ENCODE results near the gene SURF2. TPM values are rescaled to one million over a fixed set of nuclear protein-coding genes. Genes with fewer than 3 reads are reported as not detected.

Gene SURF2
- total and polyA plus RNA-seq, 7 donors = 10.2 to 32.3 (median 18.5) TPM

DNA sequence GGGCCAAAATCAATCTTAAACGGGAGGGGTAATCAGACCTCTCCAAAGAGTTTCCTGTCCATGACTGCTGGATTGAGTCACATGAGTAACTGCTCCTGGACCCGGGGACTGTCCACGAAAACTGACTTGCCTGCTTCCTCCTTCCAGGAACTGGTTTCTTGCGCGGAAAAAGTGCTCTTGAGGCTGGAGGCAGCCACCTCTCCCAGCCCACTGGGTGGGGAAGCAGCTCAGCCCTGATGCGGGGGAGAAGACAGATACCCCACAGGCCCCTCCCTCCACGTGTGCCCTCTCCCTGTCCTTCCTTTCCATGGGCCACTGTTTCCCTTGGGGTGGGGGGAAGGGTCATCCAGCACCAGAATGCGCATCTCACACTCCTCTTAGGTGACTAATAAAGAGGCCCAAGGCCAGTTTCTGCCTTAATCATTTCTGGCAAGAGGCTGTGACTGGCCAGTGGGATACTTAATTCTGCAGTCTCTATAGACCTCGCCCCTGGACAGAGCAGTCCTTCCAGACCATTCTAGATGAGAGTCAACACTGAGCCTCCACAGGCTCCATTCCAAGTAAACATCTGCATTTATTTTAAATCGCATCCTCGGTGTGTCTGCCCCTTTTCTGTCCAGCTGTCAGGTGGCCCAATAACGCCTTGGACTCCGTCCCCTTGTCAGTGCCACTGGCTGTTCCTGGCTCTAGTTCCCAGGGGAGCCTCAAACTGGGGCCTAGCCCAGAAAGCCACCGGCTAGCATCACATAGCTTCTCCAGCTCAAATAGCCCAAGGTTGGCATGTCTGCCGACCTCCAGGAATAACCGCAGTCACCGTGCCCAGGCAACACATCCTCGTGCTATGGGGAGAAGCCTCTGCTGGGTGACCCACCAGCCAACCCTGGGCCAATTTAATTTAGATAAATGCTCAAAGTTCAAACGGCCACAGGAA is 49.4 kb downstream of the SURF2 start:
- 84 to 85% methylated on average over 19 of the region's 19 CpGs for WGBS, 2 donors
- Histone ChIP-seq H3K9me3 (no peaks in the 10 kb centered on the region), H3K4me3 (no peak overlapping the region), H3K36me3 (peaks cover 6 to 63% (median 34%) of the 10 kb centered on the region in 4 donors), H3K4me1 (no peaks in the 10 kb centered on the region), H3K27ac (no peak overlapping the region), H3K27me3 (no peaks in the 10 kb centered on the region)
- DNase-seq = no peak
- TF ChIP-seq POLR2A (IDR thresholded peaks at IDR 0.05) = no peak
- intact Hi-C loops (cut with DNase I) = no loop called here

DNA sequence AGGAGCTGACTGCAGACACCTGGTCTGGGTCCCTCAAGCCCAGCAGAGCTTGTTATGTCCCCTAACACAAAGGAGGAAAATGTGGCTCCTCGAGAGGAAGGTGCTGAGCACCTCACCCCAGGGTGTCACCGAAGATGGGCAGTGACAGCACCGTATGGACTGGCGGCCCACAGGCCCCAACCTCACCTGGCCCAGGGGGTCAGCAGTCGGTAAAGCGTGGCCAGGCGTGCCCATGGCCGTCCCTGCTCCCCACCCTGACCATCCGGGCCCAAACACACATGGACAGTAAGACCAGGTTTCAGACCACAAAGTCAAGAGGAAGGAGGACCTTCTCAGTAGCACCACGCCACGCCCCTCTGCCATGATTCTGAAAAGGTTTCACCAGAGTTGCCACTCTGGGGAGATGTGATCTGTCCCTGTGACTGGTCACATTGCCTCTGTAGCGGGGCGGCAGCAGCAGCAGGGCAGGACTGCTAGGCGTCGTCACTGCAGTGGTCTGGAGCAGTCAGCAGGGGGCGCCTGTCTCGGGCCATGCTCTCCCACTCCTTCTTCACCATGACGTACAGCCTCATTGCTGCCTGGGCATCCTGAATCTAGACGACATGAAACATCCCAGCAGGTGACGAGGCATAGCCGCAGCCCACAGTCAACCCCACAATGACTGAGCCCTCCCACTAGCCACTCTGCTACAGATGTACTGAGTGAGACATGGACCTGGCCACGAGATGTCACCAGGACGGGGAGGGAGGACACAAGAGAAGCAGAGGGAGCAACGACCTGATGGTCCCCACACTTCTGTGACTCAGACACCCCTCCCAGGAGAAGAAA is 50.3 kb downstream of the SURF2 start:
- no peak overlapping the region for H3K27ac ChIP-seq
- WGBS, 2 donors = 48 to 57% methylated on average over 24 of the region's 24 CpGs
- H3K4me1 ChIP-seq = no peaks in the 10 kb centered on the region
- no peak overlapping the region for H3K4me3 ChIP-seq
- no peaks in the 10 kb centered on the region for H3K27me3 ChIP-seq
- DNase-seq = peak; percentile 85
- peaks cover 12 to 72% (median 43%) of the 10 kb centered on the region in 4 donors for H3K36me3 ChIP-seq
- intact Hi-C loops (cut with DNase I) = loop anchor here (1.0 kb wide), 1 partner anchor 80 kb away; no protein-coding TSS in a partner anchor
- no peaks in the 10 kb centered on the region for H3K9me3 ChIP-seq
- TF ChIP-seq, protein P1, sequence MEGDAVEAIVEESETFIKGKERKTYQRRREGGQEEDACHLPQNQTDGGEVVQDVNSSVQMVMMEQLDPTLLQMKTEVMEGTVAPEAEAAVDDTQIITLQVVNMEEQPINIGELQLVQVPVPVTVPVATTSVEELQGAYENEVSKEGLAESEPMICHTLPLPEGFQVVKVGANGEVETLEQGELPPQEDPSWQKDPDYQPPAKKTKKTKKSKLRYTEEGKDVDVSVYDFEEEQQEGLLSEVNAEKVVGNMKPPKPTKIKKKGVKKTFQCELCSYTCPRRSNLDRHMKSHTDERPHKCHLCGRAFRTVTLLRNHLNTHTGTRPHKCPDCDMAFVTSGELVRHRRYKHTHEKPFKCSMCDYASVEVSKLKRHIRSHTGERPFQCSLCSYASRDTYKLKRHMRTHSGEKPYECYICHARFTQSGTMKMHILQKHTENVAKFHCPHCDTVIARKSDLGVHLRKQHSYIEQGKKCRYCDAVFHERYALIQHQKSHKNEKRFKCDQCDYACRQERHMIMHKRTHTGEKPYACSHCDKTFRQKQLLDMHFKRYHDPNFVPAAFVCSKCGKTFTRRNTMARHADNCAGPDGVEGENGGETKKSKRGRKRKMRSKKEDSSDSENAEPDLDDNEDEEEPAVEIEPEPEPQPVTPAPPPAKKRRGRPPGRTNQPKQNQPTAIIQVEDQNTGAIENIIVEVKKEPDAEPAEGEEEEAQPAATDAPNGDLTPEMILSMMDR (IDR thresholded peaks at IDR 0.05) = peak; percentile 82 to 92 (median 89)
- no peak for TF ChIP-seq POLR2AphosphoS5 (IDR thresholded peaks at IDR 0.05)

DNA sequence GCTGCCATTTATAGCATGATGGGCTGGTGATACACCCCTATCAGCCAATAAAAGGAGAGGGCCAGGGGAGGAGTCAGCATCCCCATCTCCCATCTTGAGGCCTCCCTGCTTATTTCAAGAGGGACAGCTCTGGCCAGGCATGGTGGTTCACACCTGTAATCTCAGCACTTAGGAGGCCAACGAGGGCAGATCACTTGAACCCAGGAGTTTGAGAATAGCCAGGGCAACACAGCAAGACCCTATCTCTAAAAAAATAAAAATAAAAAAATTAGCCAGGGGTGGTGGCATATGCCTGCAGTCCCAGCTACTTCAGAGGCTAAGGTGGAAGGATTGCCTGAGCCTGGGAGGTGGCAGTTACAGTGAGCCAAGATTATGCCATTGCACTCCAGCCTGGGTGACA is 51.7 kb downstream of the SURF2 start:
- TF ChIP-seq, protein P1 (IDR thresholded peaks at IDR 0.05) = no peak
- TF ChIP-seq POLR2A (IDR thresholded peaks at IDR 0.05) = no peak
- no peak for TF ChIP-seq EP300 (IDR thresholded peaks at IDR 0.05)
- TF ChIP-seq POLR2AphosphoS5 (IDR thresholded peaks at IDR 0.05) = no peak
- peaks cover 12 to 85% (median 53%) of the 10 kb centered on the region in 4 donors for H3K36me3 ChIP-seq
- 94 to 95% methylated on average over 1 of the region's 1 CpG for WGBS, 2 donors

More for the DNA sequence above, 51.7 kb downstream of the SURF2 start:
- no peak for DNase-seq
- Histone ChIP-seq H3K4me1 (no peaks in the 10 kb centered on the region), H3K27ac (no peak overlapping the region), H3K4me3 (no peak overlapping the region), H3K27me3 (no peaks in the 10 kb centered on the region), H3K9me3 (no peaks in the 10 kb centered on the region)
- intact Hi-C loops (cut with DNase I) = no loop called here

Small RNA genes lying within 50 kb of the gene (small RNA-seq; reads per million reads assigned to genes)
- gene RF00019 (0 reads per million in 3 donors), gene SNORD24 (0 reads per million in 3 donors), gene SNORD36A (0 reads per million in 3 donors), gene SNORD36B (0 reads per million in 3 donors), gene SNORD36C (0 reads per million in 3 donors)

Other genes starting within 250 kb of the SURF2 start
- 10 to 100 TPM; 35.2 to 52.7 (median 39.6) TPM for gene RALGDS, start 235.3 kb upstream of the SURF2 start, total RNA-seq
- 10 to 100 TPM; 27.6 to 49.7 (median 32.1) TPM for gene RALGDS, start 235.3 kb upstream of the SURF2 start, polyA plus RNA-seq
- gene GBGT1, start 192.6 kb upstream of the SURF2 start, total RNA-seq = 10 to 100 TPM in 3 of 4 donors, 1 to 10 TPM in 1; 8.9 to 31.1 (median 19.2) TPM
- gene GBGT1, start 192.6 kb upstream of the SURF2 start, polyA plus RNA-seq = 1 to 10 TPM; 4.2 to 9.9 (median 5.4) TPM
- not detected for gene OBP2B, start 147.3 kb upstream of the SURF2 start, total RNA-seq
- gene OBP2B, start 147.3 kb upstream of the SURF2 start, polyA plus RNA-seq = not detected
- gene ABO, start 81.3 kb upstream of the SURF2 start, total RNA-seq = 1 to 10 TPM in 2 of 4 donors, under 1 TPM in 2; 0.36 to 1.5 (median 1.0) TPM
- 10 to 100 TPM; 15.0 to 27.3 (median 24.5) TPM for gene ABO, start 81.3 kb upstream of the SURF2 start, polyA plus RNA-seq
- 10 to 100 TPM; 13.9 to 20.1 (median 16.2) TPM for gene SURF6, start 20.4 kb upstream of the SURF2 start, total RNA-seq
- gene SURF6, start 20.4 kb upstream of the SURF2 start, polyA plus RNA-seq = 10 to 100 TPM; 22.8 to 43.1 (median 24.3) TPM
- 10 to 100 TPM; 17.2 to 31.3 (median 28.4) TPM for gene MED22, start 8.4 kb upstream of the SURF2 start, total RNA-seq
- 10 to 100 TPM in 2 of 3 donors, 1 to 10 TPM in 1; 8.4 to 23.7 (median 11.8) TPM for gene MED22, start 8.4 kb upstream of the SURF2 start, polyA plus RNA-seq
- 1,000 to 10,000 TPM; 2,027 to 2,561 (median 2,271) TPM for gene RPL7A, start 8.3 kb upstream of the SURF2 start, total RNA-seq
- 1,000 to 10,000 TPM; 2,364 to 4,020 (median 2,962) TPM for gene RPL7A, start 8.3 kb upstream of the SURF2 start, polyA plus RNA-seq
- 10 to 100 TPM; 33.8 to 98.7 (median 75.7) TPM for gene SURF1, start 63 bp upstream of the SURF2 start, total RNA-seq
- 10 to 100 TPM; 54.1 to 79.3 (median 59.0) TPM for gene SURF1, start 63 bp upstream of the SURF2 start, polyA plus RNA-seq
- 10 to 100 TPM; 73.4 to 88.8 (median 84.3) TPM for gene SURF4, start 19.5 kb downstream of the SURF2 start, total RNA-seq
- 100 to 1,000 TPM in 1 of 3 donors, 10 to 100 TPM in 2; 17.4 to 190 (median 31.2) TPM for gene SURF4, start 19.5 kb downstream of the SURF2 start, polyA plus RNA-seq
- 1 to 10 TPM in 2 of 4 donors, under 1 TPM in 1, not detected in 1; 0.49 to 8.3 (median 2.1) TPM for gene STKLD1, start 19.8 kb downstream of the SURF2 start, total RNA-seq
- gene STKLD1, start 19.8 kb downstream of the SURF2 start, polyA plus RNA-seq = 1 to 10 TPM in 2 of 3 donors, under 1 TPM in 1; 0.69 to 1.8 (median 1.2) TPM
- gene REXO4, start 61.5 kb downstream of the SURF2 start, total RNA-seq = 10 to 100 TPM; 16.3 to 22.2 (median 18.8) TPM
- gene REXO4, start 61.5 kb downstream of the SURF2 start, polyA plus RNA-seq = 10 to 100 TPM; 13.2 to 25.9 (median 16.2) TPM
- gene ADAMTS13, start 65.8 kb downstream of the SURF2 start, total RNA-seq = 1 to 10 TPM in 2 of 4 donors, under 1 TPM in 2; 0.71 to 1.9 (median 1.4) TPM
- gene ADAMTS13, start 65.8 kb downstream of the SURF2 start, polyA plus RNA-seq = 1 to 10 TPM in 1 of 3 donors, under 1 TPM in 2; 0.60 to 3.4 (median 0.69) TPM
- 10 to 100 TPM in 1 of 4 donors, 1 to 10 TPM in 3; 6.7 to 13.4 (median 8.9) TPM for gene CACFD1, start 103.4 kb downstream of the SURF2 start, total RNA-seq
- gene CACFD1, start 103.4 kb downstream of the SURF2 start, polyA plus RNA-seq = 10 to 100 TPM; 21.0 to 44.6 (median 29.6) TPM
- 1 to 10 TPM; 1.4 to 2.7 (median 2.0) TPM for gene SLC2A6, start 122.5 kb downstream of the SURF2 start, total RNA-seq
- gene SLC2A6, start 122.5 kb downstream of the SURF2 start, polyA plus RNA-seq = 1 to 10 TPM; 1.2 to 8.2 (median 1.8) TPM
- gene MYMK, start 168.4 kb downstream of the SURF2 start, total RNA-seq = not detected
- not detected for gene MYMK, start 168.4 kb downstream of the SURF2 start, polyA plus RNA-seq
- 1 to 10 TPM in 2 of 4 donors, under 1 TPM in 2; 0.33 to 4.2 (median 0.94) TPM for gene ADAMTSL2, start 178.2 kb downstream of the SURF2 start, total RNA-seq
- 1 to 10 TPM in 1 of 3 donors, under 1 TPM in 2; 0.46 to 1.8 (median 0.60) TPM for gene ADAMTSL2, start 178.2 kb downstream of the SURF2 start, polyA plus RNA-seq

Measured in sigmoid colon (tissue), 7 donors.